ENCODE data around the gene RIOX2. TPM values are rescaled to one million over a fixed set of nuclear protein-coding genes. Genes with fewer than 3 reads are reported as not detected.

The RIOX2 gene
- total and polyA plus RNA-seq, 2 donors (not counting 1 experiment from before 2014, with no cell fraction given) = 18.5 to 23.6 TPM

DNA sequence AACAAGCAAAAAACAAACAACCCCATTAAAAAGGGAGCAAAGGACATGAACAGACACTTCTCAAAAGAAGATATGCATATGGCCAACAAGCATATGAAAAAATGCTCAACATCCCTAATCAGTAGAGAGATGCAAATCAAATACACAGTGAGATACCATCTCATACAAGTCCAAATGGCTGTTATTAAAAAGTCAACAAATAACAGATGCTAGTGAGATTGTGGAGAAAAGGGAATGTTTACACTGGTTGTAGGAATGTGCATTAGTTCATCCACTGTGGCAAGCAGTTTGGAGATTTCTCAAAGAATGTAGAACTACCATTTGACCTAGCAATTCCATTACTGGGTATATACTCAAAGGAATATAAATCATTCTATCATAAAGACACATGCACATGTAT lies 44.5 kb downstream of the RIOX2 start:
- H3K27me3 ChIP-seq (replicated peaks in 1 of 4; ENCODE audit: control extremely low read depth in 1 of 4, control insufficient read depth in 3 of 4, insufficient read depth in 4 of 4, low read length in 3 of 4) = no peaks in the 10 kb centered on the region
- no peak overlapping the region for H2AFZ ChIP-seq (ENCODE audit: insufficient read depth, low read depth, low read length, poor library complexity, severe bottlenecking)
- no peak overlapping the region for H3K4me2 ChIP-seq (replicated peaks; ENCODE audit: low read depth, low read length, poor library complexity, severe bottlenecking)
- no peak overlapping the region for H3K4me3 ChIP-seq (ENCODE audit: control extremely low read depth in 1 of 5, extremely low read depth in 1 of 5, insufficient read depth in 1 of 5, low read depth in 2 of 5, low read length in 4 of 5)
- H3K4me3 Mint-ChIP-seq = no peak overlapping the region
- no peaks in the 10 kb centered on the region for H3K9me3 Mint-ChIP-seq (ENCODE audit: insufficient read depth)
- no peaks in the 10 kb centered on the region for H3K36me3 ChIP-seq (replicated peaks in 1 of 2; ENCODE audit: control extremely low read depth in 1 of 2, control insufficient read depth in 1 of 2, extremely low read depth in 1 of 2, insufficient read depth in 2 of 2, low read length in 1 of 2)
- H3K27ac Mint-ChIP-seq = no peak overlapping the region
- no peaks in the 10 kb centered on the region for H3K27me3 Mint-ChIP-seq
- H4K20me1 ChIP-seq (ENCODE audit: control insufficient read depth, insufficient read depth, low read length, poor library complexity, severe bottlenecking) = no peaks in the 10 kb centered on the region
- no peak for DNase-seq
- no peak for TF ChIP-seq EZH2 (IDR thresholded peaks at IDR 0.05; ENCODE audit: borderline replicate concordance, insufficient read depth, low read depth, low read length, poor library complexity, severe bottlenecking)
- TF ChIP-seq CTCF (IDR thresholded peaks at IDR 0.05) = no peak
- intact Hi-C loops (cut with micrococcal nuclease) = no loop called here
- ChIA-PET POLR2A (no interaction called here), CTCF (no interaction called here)
- H3K27ac ChIP-seq (ENCODE audit: low read length in 2 of 2) = no peak overlapping the region
- no peak for ATAC-seq (ENCODE audit: low read depth)
- no peaks in the 10 kb centered on the region for H3K9me3 ChIP-seq (ENCODE audit: control extremely low read depth in 1 of 3, control insufficient read depth in 2 of 3, insufficient read depth in 1 of 3, low read length in 2 of 3)
- no peaks in the 10 kb centered on the region for H3K4me1 Mint-ChIP-seq
- H3K4me1 ChIP-seq (ENCODE audit: control insufficient read depth in 2 of 2, insufficient read depth in 2 of 2, low read length in 2 of 2) = no peaks in the 10 kb centered on the region
- no peak overlapping the region for H3K9ac ChIP-seq (ENCODE audit: low read length)
- no peaks in the 10 kb centered on the region for H3K79me2 ChIP-seq (ENCODE audit: control insufficient read depth, insufficient read depth, low read length)

GRCh38 chr3:97917813-97918536 lies 54.3 kb downstream of the RIOX2 start:
- Mint-ChIP-seq H3K4me3 (no peak overlapping the region), H3K27me3 (no peaks in the 10 kb centered on the region), H3K9me3 (ENCODE audit: insufficient read depth) (no peaks in the 10 kb centered on the region), H3K4me1 (no peaks in the 10 kb centered on the region), H3K27ac (no peak overlapping the region)
- Histone ChIP-seq H3K27me3 (replicated peaks in 1 of 4; ENCODE audit: control extremely low read depth in 1 of 4, control insufficient read depth in 3 of 4, insufficient read depth in 4 of 4, low read length in 3 of 4) (no peaks in the 10 kb centered on the region), H2AFZ (ENCODE audit: insufficient read depth, low read depth, low read length, poor library complexity, severe bottlenecking) (no peak overlapping the region), H3K4me2 (replicated peaks; ENCODE audit: low read depth, low read length, poor library complexity, severe bottlenecking) (no peak overlapping the region), H3K79me2 (ENCODE audit: control insufficient read depth, insufficient read depth, low read length) (no peaks in the 10 kb centered on the region), H3K4me3 (ENCODE audit: control extremely low read depth in 1 of 5, extremely low read depth in 1 of 5, insufficient read depth in 1 of 5, low read depth in 2 of 5, low read length in 4 of 5) (no peak overlapping the region), H3K9ac (ENCODE audit: low read length) (no peak overlapping the region), H3K9me3 (ENCODE audit: control extremely low read depth in 1 of 3, control insufficient read depth in 2 of 3, insufficient read depth in 1 of 3, low read length in 2 of 3) (no peaks in the 10 kb centered on the region), H3K27ac (ENCODE audit: low read length in 2 of 2) (no peak overlapping the region), H4K20me1 (ENCODE audit: control insufficient read depth, insufficient read depth, low read length, poor library complexity, severe bottlenecking) (no peaks in the 10 kb centered on the region), H3K36me3 (replicated peaks in 1 of 2; ENCODE audit: control extremely low read depth in 1 of 2, control insufficient read depth in 1 of 2, extremely low read depth in 1 of 2, insufficient read depth in 2 of 2, low read length in 1 of 2) (peaks cover 1 to 2% of the 10 kb centered on the region in 2 experiments), H3K4me1 (ENCODE audit: control insufficient read depth in 2 of 2, insufficient read depth in 2 of 2, low read length in 2 of 2) (no peaks in the 10 kb centered on the region)
- intact Hi-C loops (cut with micrococcal nuclease) = no loop called here
- 100% methylated on average over 2 of the region's 3 CpGs for WGBS (ENCODE audit: insufficient coverage)
- CTCF ChIA-PET = no interaction called here
- ATAC-seq (ENCODE audit: low read depth) (no peak), DNase-seq (no peak)
- TF ChIP-seq CTCF (IDR thresholded peaks at IDR 0.05) (no peak), EZH2 (IDR thresholded peaks at IDR 0.05; ENCODE audit: borderline replicate concordance, insufficient read depth, low read depth, low read length, poor library complexity, severe bottlenecking) (no peak)
- POLR2A ChIA-PET = no interaction called here

All from B cell (primary cell).